Measurements from ENCODE around the gene CHRNE.

The CHRNE gene

GRCh38 chr17:4853208-4853671, 49.7 kb downstream of the CHRNE start:
- no peak for DNase-seq (ENCODE audit: low read depth)

- DNase-seq (ENCODE audit: low read depth), result peak; percentile 66
Observed at GRCh38 chr17:4852567-4853207, 50.2 kb downstream of the CHRNE start.

DNA sequence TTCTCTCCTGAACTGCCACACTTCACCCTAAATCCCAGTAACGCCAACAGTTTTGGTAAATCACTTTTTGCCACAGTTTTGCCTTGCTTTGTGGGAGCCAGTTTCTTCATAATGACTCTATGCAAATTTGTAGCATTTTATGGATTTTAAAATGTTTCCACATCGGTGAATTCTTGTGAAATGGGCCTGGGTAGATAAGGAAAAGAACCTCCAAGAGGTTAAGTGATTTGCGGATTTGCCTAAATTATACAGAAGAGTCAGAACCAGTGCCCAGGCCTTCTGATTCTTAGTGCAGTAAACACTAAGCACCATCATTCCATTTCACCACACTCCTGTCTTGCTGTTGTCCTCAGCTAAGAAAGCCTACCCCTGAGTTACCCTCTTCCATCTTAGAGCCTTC, 51.8 kb downstream of the CHRNE start:
- DNase-seq (ENCODE audit: low read depth), result no peak

GRCh38 chr17:4850246-4850645, 52.7 kb downstream of the CHRNE start:
- no peak for DNase-seq (ENCODE audit: low read depth)

DNA sequence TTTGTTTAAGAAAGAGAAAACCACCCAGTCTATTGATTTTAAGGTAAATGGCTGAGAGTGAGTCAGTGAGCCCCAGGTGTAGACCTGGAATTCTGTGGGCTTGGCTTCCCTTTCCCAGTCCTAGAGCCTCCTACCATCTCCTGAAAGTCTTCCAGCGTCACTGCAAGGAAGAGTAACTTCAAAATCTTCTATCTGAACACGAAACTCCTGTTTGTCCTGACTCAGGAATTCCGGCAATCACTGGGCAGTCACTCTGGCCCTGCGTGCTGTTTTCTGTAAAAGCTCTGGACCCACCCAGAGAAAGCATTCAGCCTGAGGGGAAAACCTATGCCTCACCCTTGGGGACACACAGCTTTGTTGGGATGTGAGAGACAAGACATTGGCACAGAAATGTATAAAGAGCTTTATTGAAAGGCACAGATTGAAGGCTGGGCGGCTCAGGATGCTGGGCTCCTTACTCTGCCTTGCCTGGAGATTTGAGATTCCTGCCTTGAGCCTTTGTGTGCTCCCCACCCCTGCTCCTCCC, 53.8 kb downstream of the CHRNE start:
- no peak for DNase-seq (ENCODE audit: low read depth)
